Epithelial cell of proximal tubule (primary cell): Measurements from ENCODE around the gene ADGRB3. TPM values are rescaled to one million over a fixed set of nuclear protein-coding genes. Genes with fewer than 3 reads are reported as not detected.

Experiments used
- DNase-seq: peaks from one replicate; pipeline ENCODE4 v3.0.0-alpha.2; 2011; ENCODE audit warnings: low read depth
- H3K4me3 ChIP-seq: 2 replicates; pipeline ENCODE4 v1.5.1; 2011; ENCODE audit warnings: low read depth, mild to moderate bottlenecking, low read length
- total RNA-seq: library from RNA; depleted of rRNA; stranded (reverse); fragments of >200 nt; gene quantifications from 2 replicates; pipeline ENCODE4 v1.2.3, GENCODE V29; 2015
- TF ChIP-seq, protein P1 (sequence below): conservative IDR thresholded peaks from 2 replicates; pipeline ENCODE4 v1.5.1; 2012; ENCODE audit warnings: low read depth, mild to moderate bottlenecking, low read length

Gene ADGRB3
- total RNA-seq, 1 donor from 2014 or later, result 4.7 TPM

GRCh38 chr6:69026243-69026642 is 391.2 kb downstream of the ADGRB3 start:
- no peak overlapping the region for H3K4me3 ChIP-seq
- peak; percentile 52 for DNase-seq
- TF ChIP-seq, protein P1, sequence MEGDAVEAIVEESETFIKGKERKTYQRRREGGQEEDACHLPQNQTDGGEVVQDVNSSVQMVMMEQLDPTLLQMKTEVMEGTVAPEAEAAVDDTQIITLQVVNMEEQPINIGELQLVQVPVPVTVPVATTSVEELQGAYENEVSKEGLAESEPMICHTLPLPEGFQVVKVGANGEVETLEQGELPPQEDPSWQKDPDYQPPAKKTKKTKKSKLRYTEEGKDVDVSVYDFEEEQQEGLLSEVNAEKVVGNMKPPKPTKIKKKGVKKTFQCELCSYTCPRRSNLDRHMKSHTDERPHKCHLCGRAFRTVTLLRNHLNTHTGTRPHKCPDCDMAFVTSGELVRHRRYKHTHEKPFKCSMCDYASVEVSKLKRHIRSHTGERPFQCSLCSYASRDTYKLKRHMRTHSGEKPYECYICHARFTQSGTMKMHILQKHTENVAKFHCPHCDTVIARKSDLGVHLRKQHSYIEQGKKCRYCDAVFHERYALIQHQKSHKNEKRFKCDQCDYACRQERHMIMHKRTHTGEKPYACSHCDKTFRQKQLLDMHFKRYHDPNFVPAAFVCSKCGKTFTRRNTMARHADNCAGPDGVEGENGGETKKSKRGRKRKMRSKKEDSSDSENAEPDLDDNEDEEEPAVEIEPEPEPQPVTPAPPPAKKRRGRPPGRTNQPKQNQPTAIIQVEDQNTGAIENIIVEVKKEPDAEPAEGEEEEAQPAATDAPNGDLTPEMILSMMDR, result no peak

- no peak for DNase-seq
- no peak overlapping the region for H3K4me3 ChIP-seq
- TF ChIP-seq, protein P1, result no peak
These were observed 391.6 kb downstream of the ADGRB3 start for GRCh38 chr6:69026715-69027114.

DNA sequence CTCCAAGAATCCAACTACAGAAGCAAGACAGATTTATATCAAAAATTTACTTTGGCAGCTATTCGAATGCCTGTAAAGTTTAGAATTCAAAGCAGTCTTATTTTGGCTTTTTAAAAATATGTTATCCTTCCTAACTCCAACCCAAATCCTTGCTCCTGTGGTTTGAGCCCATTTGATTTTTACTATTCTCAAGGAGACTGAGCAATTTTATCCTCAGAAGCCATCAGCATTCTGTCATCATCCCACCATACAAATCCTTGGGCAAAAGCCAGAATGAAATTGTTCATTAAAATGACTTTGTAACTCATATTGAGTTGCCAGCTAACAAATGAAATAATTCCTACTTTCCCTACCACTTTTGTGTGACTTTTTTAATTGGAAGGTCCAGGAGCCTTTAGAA is 392.8 kb downstream of the ADGRB3 start:
- TF ChIP-seq, protein P1, result no peak
- DNase-seq, result no peak
- no peak overlapping the region for H3K4me3 ChIP-seq

GRCh38 chr6:69038841-69039240 is 403.8 kb downstream of the ADGRB3 start:
- DNase-seq, result no peak
- TF ChIP-seq, protein P1, result no peak
- no peak overlapping the region for H3K4me3 ChIP-seq

- TF ChIP-seq, protein P1, result no peak
- no peak overlapping the region for H3K4me3 ChIP-seq
- no peak for DNase-seq
These were observed 407.2 kb downstream of the ADGRB3 start for GRCh38 chr6:69042297-69042696.

DNA sequence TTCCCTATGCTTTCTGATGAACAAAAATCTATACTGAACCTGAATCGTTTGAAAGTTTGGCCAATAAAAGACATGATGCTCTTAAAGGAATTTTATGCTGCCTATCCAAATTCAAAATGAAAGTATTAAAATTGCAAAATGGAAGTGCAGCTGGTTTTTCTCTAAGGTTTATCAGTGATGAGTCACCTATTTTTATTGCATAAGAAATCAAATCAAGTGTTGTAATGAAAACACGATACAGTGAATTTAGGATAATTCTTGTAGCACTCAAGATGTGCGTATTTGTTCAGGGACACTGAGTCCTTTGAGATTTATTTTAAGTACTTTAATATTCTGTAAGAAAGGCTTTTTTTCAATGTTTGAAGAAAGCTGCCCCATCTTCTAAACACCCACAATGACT is 409.5 kb downstream of the ADGRB3 start:
- H3K4me3 ChIP-seq, result no peak overlapping the region
- TF ChIP-seq, protein P1, result no peak
- DNase-seq, result no peak

GRCh38 chr6:69059413-69059812 is 424.3 kb downstream of the ADGRB3 start:
- no peak for DNase-seq
- no peak overlapping the region for H3K4me3 ChIP-seq
- TF ChIP-seq, protein P1, result no peak
